ENCODE measurements around the gene ADD2. TPM values are rescaled to one million over a fixed set of nuclear protein-coding genes. Genes with fewer than 3 reads are reported as not detected.

ADD2 gene
- total and polyA plus RNA-seq, 2 donors (not counting 1 experiment from before 2014, with no cell fraction given), result 15.9 to 21.7 TPM

- POLR2A ChIA-PET, result no interaction called here
Measured at GRCh38 chr2:70668911-70669310, 99.1 kb downstream of the ADD2 start.

GRCh38 chr2:70668432-70668831 is 99.6 kb downstream of the ADD2 start:
- ChIA-PET CTCF (interaction anchor here (0.5 to 1.0 kb wide), 2 partner anchors 22 to 481 kb away, joined by 3 read pairs; no protein-coding TSS in a partner anchor), POLR2A (no interaction called here)
- TF ChIP-seq CTCF (IDR thresholded peaks at IDR 0.05), result no peak
- no peak for TF ChIP-seq EZH2 (IDR thresholded peaks at IDR 0.05; ENCODE audit: borderline replicate concordance, insufficient read depth, low read depth, low read length, poor library complexity, severe bottlenecking)
- peaks cover 6% of the 10 kb centered on the region for H3K4me1 Mint-ChIP-seq
- Histone ChIP-seq H3K9ac (ENCODE audit: low read length) (no peak overlapping the region), H3K4me2 (replicated peaks; ENCODE audit: low read depth, low read length, poor library complexity, severe bottlenecking) (no peak overlapping the region), H3K27me3 (replicated peaks in 1 of 4; ENCODE audit: control extremely low read depth in 1 of 4, control insufficient read depth in 3 of 4, insufficient read depth in 4 of 4, low read length in 3 of 4) (no peaks in the 10 kb centered on the region), H4K20me1 (ENCODE audit: control insufficient read depth, insufficient read depth, low read length, poor library complexity, severe bottlenecking) (no peaks in the 10 kb centered on the region), H3K4me3 (ENCODE audit: control extremely low read depth in 1 of 5, extremely low read depth in 1 of 5, insufficient read depth in 1 of 5, low read depth in 2 of 5, low read length in 4 of 5) (no peak overlapping the region), H3K36me3 (replicated peaks in 1 of 2; ENCODE audit: control extremely low read depth in 1 of 2, control insufficient read depth in 1 of 2, extremely low read depth in 1 of 2, insufficient read depth in 2 of 2, low read length in 1 of 2) (peaks cover 0 to 16% of the 10 kb centered on the region in 2 experiments), H3K4me1 (ENCODE audit: control insufficient read depth in 2 of 2, insufficient read depth in 2 of 2, low read length in 2 of 2) (no peaks in the 10 kb centered on the region), H3K79me2 (ENCODE audit: control insufficient read depth, insufficient read depth, low read length) (no peaks in the 10 kb centered on the region), H3K27ac (ENCODE audit: low read length in 2 of 2) (no peak overlapping the region), H2AFZ (ENCODE audit: insufficient read depth, low read depth, low read length, poor library complexity, severe bottlenecking) (no peak overlapping the region), H3K9me3 (ENCODE audit: control extremely low read depth in 1 of 3, control insufficient read depth in 2 of 3, insufficient read depth in 1 of 3, low read length in 2 of 3) (no peaks in the 10 kb centered on the region)
- 90% methylated on average over 3 of the region's 3 CpGs for WGBS (ENCODE audit: insufficient coverage)
- H3K9me3 Mint-ChIP-seq (ENCODE audit: insufficient read depth), result no peaks in the 10 kb centered on the region
- no peak overlapping the region for H3K27ac Mint-ChIP-seq
- intact Hi-C loops (cut with micrococcal nuclease), result no loop called here
- DNase-seq, result no peak
- H3K27me3 Mint-ChIP-seq, result no peaks in the 10 kb centered on the region
- no peak overlapping the region for H3K4me3 Mint-ChIP-seq
- ATAC-seq (ENCODE audit: low read depth), result no peak

More at GRCh38 chr2:70668911-70669310, 99.1 kb downstream of the ADD2 start:
- 78% methylated on average over 1 of the region's 4 CpGs for WGBS (ENCODE audit: insufficient coverage)
- Histone ChIP-seq H4K20me1 (ENCODE audit: control insufficient read depth, insufficient read depth, low read length, poor library complexity, severe bottlenecking) (no peaks in the 10 kb centered on the region), H3K36me3 (replicated peaks in 1 of 2; ENCODE audit: control extremely low read depth in 1 of 2, control insufficient read depth in 1 of 2, extremely low read depth in 1 of 2, insufficient read depth in 2 of 2, low read length in 1 of 2) (peaks cover 0 to 16% of the 10 kb centered on the region in 2 experiments), H3K4me1 (ENCODE audit: control insufficient read depth in 2 of 2, insufficient read depth in 2 of 2, low read length in 2 of 2) (no peaks in the 10 kb centered on the region), H3K27me3 (replicated peaks in 1 of 4; ENCODE audit: control extremely low read depth in 1 of 4, control insufficient read depth in 3 of 4, insufficient read depth in 4 of 4, low read length in 3 of 4) (no peaks in the 10 kb centered on the region), H3K27ac (ENCODE audit: low read length in 2 of 2) (no peak overlapping the region), H2AFZ (ENCODE audit: insufficient read depth, low read depth, low read length, poor library complexity, severe bottlenecking) (no peak overlapping the region), H3K9ac (ENCODE audit: low read length) (no peak overlapping the region), H3K4me2 (replicated peaks; ENCODE audit: low read depth, low read length, poor library complexity, severe bottlenecking) (no peak overlapping the region), H3K4me3 (ENCODE audit: control extremely low read depth in 1 of 5, extremely low read depth in 1 of 5, insufficient read depth in 1 of 5, low read depth in 2 of 5, low read length in 4 of 5) (no peak overlapping the region), H3K79me2 (ENCODE audit: control insufficient read depth, insufficient read depth, low read length) (no peaks in the 10 kb centered on the region), H3K9me3 (ENCODE audit: control extremely low read depth in 1 of 3, control insufficient read depth in 2 of 3, insufficient read depth in 1 of 3, low read length in 2 of 3) (no peaks in the 10 kb centered on the region)
- H3K27me3 Mint-ChIP-seq, result no peaks in the 10 kb centered on the region
- DNase-seq (no peak), ATAC-seq (ENCODE audit: low read depth) (no peak)
- intact Hi-C loops (cut with micrococcal nuclease), result no loop called here
- CTCF ChIA-PET, result interaction anchor here (0.8 to 1.6 kb wide), 3 partner anchors 10 to 22 kb away, joined by 3 read pairs; no protein-coding TSS in a partner anchor
- H3K27ac Mint-ChIP-seq, result no peak overlapping the region
- H3K4me3 Mint-ChIP-seq, result no peak overlapping the region
- no peak for TF ChIP-seq EZH2 (IDR thresholded peaks at IDR 0.05; ENCODE audit: borderline replicate concordance, insufficient read depth, low read depth, low read length, poor library complexity, severe bottlenecking)
- no peak for TF ChIP-seq CTCF (IDR thresholded peaks at IDR 0.05)
- H3K9me3 Mint-ChIP-seq (ENCODE audit: insufficient read depth), result no peaks in the 10 kb centered on the region
- peaks cover 6% of the 10 kb centered on the region for H3K4me1 Mint-ChIP-seq

Data from B cell (primary cell).